GM21723 (cell line): ENCODE data around the gene TTF2.

Experiments
- ATAC-seq: cut with Tn5 transposase; IDR thresholded peaks from one replicate; pipeline ENCODE4 v1.9.1; 2021; ENCODE audit warnings: mild to moderate bottlenecking, moderate library complexity; ENCODE audit not compliant: unreplicated experiment

TTF2 gene

DNA sequence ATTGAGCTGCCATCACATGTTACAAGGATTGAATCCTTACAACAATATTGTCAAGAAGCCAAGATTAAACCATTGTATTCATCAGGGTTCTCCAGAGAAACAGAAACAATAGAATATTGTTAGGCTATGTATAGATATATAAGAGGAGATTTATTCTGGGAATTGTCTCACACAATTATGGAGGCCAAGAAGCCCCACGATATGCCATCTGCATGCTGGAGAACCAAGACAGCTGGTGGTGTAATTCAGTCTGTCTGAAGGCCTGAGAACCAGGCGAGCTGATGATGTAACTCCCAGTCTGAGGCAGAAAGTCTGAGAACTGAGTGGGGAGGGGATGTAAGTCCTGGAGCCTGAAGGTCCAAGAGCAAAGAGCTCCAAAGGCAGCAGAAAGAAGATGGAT is 14.5 kb upstream of the TTF2 start:
- ATAC-seq: no peak

DNA sequence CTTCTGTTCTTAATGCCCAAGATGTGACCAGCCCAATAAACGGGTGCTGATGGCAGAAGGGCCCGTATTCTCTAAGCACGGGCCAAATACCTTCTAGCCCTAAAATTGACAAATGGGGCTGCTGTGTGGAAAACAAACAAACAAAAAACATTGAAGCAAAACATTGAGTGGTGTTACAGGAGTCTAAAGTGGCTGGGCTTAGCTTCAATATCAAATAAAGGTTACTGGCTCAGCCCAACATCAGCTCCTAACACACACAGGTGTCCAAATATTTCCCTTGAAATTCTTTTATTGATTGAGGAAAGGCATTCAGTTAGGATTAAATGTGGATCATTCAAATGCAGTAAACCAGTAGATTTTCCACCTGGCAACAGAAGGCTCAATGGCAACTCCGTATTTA is 13.3 kb upstream of the TTF2 start:
- no peak for ATAC-seq

DNA sequence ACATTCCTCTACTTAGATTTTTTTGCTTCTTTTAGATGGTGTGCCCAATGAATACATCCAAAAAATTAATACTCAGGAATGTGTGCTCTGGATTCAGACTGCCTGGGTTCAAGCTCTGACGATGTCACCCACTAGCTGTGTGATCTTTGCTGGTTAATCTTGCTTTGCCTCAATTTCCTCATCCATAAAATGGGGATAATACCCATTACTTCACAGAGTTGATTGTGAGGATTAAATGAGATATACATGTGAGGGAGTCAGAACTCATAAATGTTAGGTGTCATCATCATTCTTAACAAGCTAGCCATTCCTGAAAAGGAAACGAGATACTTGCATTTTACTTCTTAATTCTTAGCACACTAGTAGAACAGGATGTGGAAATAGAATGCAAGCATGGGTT is 12.9 kb upstream of the TTF2 start:
- no peak for ATAC-seq

DNA sequence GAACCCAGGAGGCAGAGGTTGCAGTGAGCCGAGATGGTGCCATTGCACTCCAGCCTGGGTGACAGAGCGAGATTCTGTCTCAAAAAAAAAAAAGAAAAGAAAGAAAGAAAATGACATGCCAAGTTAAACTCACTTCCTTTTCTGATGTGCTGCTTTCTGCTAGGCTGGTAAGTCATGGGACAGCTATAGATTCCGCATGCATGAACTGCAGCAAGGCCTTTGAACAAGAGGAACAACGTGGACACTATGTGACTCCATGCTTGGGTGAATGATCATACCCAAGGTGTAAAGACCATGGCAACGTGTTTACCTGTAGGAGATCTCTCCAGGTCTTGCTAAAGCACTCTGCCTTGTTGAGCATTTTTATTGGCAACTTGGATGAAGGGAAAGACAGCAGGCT is 10.3 kb upstream of the TTF2 start:
- ATAC-seq: no peak

DNA sequence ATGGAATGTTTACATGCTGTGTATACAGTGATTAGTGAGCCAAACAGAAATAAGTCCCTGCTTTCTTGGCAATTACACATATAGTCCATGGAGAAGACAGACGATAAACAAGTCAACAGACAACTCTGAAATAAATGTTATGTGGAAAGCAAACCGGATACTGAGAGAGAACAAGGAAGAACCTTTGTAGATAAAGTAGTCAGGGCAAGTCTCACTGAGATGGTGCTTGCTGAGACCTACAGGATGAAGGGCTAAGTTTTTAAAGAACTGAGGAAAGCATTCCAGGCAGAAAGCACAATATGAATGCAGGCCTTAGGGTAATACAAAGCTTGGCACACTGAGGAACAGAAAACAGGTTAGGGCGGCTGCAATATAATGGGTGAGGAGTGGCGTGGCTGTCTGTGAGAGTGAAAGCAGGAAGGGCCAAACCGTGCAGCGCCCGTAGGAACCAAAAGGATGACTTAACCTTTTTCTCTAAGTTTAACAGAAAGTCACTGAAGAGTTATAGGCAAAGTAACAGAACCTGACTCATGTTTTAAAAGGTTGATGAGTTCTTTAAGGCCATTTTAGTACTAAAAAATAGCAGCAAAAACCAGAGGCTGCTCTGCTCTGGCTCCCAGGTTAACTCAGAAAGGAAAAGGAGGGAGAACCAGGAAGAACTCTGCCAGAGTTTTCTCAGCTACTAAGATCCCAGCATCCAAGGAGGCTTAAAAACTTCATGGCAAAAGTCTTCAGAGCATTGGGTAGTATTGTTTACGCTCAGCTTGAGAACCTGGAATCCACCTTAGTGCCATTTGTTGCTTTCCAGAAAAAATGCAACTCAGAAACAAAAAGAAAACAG is 8.7 kb upstream of the TTF2 start:
- ATAC-seq: peak; percentile 88

DNA sequence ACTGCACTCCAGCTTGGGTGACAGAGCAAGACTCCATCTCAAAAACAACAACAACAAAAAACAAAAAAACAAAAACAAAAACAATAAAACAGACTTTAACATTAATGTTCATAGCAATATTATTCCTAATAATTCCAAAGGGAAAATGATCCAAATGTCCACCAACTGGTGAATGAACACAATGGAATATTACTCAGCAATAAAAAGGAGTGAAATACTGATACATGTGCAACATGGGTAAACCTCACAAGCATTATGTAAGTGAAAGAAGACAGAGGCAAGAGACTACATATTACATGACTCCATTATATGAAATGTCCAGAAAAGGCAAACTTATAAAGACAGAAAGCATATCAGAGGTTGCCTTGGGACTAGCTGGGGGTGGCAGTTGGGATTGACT is 6.1 kb upstream of the TTF2 start:
- no peak for ATAC-seq

DNA sequence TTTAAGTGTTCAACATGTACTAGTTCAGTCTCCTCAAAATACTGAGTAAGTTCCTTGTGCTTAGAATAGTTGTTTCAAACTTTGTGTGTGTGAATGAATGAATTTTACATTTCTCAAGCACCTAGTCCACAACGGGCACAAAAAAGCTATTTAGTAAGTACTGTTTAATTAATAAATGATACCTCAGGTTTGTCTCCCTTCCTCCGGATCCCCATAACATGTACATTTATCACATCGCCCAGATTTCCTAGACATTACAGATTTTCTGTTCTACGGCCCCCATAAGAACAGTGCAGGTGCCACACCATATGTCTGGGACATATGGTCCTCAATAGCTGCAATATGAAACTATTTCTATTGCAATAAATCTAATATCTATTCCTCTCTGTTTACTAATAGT is 1.3 kb upstream of the TTF2 start:
- no peak for ATAC-seq

DNA sequence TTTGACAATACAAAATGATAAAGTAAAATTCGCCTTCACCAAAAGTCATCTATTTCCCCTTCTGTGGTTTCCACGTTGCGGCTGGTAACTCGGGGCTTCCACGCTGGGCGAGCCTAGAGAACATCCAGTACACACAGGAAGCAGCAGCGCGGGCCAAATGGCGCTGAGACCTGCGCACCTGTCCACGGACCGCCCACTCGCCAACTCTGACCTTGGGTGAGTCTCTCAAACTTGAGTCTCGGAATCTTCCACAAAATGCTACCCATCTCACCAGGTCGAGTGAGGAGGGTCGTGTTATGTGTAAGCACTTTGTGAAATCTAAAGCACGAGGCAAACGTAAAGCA is 820 bp upstream of the TTF2 start:
- ATAC-seq: peak; percentile 43

DNA sequence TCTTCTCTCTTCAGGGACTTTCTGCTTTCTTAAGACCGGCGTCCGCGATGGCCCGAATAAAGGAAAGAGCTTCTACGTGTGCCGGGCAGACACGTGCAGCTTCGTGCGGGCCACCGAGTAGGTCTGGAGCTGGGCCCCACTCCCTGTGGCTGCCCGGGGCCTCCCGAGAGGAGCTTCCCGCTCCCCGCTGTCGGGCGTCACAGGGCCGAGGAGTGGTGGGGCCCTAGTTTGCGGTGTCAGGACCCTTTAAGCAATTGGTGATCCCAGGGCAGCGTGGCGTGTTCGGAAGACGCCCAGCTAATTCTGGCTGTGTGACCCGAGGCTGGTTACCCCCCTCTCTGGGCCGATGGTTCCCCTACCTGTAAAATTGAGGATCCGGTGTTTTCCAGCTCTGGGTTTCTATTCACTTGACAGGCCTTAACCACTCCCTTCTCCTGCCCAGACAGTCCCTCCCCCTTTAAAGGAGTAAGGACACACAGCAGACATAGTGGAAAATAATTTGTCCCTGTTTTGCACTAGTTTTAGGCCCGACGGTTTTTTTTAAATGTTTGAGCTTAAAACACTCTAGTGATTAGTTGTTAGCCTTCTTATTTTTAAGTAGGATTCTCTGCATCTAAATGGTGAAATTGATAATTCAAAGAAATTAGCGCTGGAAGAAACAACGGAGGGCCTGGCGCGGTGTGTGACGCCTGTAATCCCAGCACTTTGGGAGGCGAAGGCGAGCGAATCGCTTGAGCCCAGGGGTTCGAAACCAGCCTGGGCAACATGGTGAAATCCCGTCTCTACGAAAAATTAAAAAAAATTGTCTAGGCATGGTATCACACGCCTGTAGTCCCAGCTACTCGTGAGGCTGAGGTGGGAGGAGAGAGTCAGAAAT is 553 bp downstream of the TTF2 start:
- ATAC-seq: peak; percentile 10

DNA sequence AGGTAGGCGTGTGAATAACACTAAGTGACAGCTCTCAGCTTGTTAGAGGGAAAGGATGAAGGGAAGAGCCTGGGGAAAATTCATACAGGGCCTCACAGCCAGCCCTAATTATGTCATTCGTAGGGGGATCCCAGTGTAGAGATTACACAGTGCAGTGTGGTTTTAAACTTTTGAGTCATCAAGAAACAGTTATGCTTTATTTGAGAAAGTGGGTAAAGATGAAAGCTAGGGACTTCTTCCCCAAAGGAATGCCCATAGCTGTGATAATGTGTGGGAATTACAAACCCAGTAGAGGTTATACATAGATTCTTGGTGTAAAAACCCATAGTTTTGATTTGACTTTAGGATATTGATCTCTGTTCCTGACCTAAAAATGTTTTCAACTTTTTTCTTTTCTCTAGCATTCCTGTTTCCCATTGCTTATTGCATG is 1.9 kb downstream of the TTF2 start:
- peak; percentile 31 for ATAC-seq

DNA sequence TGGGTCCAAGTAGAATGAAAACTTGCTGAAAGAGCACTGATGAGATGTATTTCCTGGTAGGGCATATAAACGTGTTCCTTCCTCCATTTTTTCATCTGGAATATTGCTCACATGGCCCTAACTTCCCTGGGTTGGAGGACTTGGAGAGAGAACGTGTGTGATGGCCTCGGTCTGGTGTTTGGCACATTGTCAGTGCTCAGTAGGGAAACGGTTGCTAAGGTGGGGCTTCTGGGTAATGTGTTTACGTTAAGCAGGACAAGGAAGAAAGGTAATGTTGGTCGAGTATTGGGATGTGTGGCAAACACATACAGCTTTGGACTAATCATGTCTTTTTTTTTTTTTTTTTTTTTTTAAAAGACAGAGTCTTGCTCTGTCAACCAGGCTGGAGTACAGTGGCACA is 6.2 kb downstream of the TTF2 start:
- no peak for ATAC-seq

DNA sequence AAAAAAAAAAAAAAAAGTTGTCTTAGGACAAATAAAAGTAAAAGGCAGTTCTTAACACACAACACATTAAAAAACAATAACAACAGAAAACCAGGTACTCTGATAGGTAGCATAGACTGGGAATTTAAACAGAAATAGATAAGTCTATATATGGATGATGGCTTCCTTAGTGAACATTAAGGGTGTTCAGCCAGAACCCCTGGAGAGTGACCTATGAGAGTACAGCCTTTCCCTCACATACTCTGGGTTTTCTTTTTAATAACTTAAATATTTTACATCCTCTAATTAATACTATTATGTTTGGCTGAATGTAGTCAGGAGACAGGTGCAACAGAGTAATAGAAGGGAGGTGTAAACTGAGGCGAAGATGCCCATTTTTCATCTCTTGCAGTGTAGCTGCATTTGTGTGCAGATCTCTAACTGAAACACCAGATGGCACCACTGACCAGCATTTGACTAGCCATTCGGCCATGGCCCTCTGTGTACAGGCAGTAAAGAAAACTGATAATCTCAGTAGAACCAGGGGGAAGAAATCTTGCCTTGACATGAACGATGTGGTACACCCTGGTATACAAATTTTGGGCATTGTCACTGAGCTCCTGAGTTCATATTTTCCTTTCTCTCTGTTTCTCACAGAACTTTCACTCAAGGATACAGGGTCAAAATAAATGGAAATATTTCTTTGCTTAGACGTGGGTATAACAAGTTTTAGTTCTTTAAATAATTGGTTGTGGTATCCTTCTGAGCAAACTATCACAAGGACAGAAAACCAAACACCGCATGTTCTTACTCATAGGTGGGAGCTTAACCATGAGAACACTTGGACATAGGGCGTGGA is 7.6 kb downstream of the TTF2 start:
- peak; percentile 72 for ATAC-seq

DNA sequence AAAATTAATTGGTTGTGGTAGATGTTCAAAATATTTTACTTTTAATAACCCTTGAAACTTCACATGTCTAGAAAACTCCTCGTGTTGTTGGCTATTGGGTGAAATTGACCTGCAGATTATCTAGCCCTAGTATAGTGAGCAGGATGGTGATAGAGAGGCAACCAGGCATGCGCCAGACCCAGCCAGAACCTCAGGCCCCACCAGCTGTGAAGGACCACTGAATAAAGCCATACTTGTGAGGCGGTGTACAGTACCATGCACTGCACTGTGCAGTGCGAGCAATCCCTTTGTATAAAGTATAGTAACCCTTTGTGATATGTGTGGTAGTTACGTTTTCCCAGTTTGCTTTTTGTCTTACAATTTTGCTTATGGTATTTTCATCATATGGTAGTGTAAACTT is 8.5 kb downstream of the TTF2 start:
- no peak for ATAC-seq

DNA sequence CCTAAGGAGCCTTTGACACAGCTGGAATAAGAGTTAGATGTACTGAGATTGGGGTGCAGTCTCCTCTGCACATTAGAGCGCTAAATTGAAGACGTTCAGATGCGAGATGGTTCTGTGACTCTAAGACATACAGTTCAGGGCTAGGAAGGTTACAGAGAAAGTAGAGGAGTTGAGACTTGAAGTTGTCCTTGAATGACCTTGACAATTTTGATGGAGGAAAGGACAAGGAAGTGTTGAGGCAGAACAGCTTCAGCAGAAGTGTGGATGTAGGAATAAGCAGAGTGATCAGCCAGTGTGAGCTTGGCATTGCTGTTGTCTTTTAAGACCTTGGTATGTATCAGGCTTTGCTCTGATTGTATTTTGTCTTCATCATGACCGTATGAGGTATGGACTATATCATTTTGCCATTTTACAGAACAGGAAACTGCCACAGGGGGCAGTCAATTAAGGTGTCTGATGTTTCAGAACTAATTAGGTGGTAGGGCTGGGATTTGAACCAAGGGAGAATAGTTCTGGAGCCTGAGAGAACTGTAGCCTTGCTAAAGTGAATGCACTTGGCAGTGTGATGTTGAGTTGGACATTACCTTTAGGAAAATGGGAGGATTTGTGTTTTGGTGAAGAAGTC is 9.2 kb downstream of the TTF2 start:
- no peak for ATAC-seq

DNA sequence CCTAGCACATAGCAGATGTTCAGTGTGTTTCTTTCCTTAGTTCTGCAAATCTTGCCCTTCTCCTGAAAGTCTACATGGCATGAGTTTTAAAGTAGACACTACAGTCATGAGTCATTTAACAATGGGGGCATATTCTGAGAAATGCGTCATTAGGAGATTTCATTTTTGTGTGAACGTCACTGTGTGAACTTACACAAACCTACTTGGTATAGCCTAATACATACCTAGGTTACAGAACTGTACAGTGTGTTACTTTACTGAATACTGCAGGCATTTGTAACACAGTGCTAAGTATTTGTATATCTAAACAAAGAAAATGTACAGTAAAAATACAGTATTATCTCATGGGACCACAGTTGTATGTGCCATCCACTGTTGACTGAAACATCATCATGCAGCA is 10.0 kb downstream of the TTF2 start:
- no peak for ATAC-seq

DNA sequence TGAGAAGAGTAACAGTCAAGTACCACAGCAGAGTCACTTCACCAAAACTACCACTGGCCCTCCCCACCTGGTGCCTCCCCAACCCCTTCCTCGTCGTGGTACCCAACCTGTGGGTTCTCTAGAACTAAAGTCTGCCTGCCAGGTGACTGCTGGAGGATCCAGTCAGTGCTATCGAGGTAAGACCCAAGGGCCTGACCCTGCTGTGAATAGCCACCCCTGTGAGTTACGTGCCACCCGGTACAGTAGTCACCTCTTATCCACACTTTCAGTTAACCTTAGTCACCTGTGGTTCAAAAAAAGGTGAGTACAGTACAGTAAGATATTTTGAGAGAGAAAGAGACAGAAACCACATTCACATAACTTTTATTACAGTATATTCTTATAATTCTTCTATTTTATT is 16.5 kb downstream of the TTF2 start:
- ATAC-seq: no peak

DNA sequence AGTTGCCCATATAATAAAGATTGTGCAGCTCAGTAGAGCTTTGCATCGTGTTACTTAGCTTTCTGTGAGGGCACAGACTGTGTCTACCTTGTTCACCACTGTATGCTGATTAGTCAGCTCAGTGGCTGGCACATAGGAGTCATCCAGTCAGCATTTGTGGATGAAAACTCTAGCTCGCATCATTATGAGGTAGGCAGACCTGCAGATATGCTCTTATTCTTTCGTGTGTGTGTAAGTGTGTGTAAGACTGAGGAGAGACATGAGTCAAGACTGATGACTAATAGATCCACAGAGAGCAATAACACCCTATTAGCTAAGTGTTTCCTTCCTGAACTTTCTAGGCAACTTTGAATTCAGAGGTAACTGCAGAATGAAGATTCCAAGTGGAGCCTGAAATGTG is 17.1 kb downstream of the TTF2 start:
- no peak for ATAC-seq

DNA sequence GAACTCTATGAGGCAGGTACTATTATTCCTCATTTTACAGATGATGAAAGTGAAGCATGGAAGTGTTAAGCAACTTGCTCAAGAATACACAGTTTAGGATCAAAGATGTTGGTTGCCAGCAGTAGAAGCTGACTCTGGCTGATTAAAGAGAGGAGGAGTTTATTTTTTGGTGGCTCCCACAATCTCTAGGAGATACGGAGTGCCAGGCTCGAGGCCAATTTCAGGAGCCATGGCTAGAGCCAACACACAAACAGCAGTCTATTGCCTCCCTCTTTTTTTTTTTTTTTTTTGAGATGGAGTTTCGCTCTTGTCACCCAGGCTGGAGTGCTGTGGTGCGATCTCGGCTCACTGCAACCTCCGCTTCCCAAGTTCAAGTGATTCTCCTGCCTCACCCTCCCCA is 19.6 kb downstream of the TTF2 start:
- ATAC-seq: no peak

DNA sequence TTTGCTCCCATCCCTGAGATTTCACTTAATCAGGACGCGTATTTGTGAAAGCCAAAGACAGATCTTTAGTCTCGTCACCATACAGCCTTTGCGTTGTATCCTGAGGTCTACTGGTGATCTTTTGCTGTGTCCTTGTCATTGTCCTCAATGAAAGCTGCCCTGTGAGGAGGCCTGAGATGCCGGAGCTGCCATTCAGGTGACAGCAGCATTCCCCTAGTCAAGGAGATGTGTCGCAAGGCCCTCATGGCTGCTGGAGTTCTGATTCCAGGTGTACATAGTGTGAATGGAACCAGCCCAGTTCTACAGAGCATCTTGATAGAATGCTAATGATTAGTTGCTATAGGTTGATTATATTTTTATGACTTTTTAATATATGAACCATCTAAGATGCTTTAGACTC is 24.1 kb downstream of the TTF2 start:
- ATAC-seq: no peak

DNA sequence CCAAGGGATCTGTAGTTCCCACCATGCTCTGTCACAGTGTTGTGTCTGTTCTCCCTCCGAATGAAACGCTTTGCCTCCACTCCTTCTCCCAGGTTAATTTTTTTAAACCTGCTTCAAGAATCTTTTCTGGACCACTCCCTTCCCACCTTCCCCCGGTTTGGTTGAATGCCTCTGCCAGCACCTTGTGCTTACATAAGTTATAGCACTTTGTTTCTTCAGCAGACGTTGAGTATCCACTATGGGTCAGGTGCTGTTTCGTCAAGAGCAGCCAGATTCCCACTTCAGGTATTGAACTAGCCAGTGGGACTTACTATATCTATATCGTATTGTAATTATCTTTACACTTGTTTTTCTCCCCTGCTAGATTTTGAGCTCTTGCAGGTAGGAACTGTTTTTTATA is 27.6 kb downstream of the TTF2 start:
- no peak for ATAC-seq

DNA sequence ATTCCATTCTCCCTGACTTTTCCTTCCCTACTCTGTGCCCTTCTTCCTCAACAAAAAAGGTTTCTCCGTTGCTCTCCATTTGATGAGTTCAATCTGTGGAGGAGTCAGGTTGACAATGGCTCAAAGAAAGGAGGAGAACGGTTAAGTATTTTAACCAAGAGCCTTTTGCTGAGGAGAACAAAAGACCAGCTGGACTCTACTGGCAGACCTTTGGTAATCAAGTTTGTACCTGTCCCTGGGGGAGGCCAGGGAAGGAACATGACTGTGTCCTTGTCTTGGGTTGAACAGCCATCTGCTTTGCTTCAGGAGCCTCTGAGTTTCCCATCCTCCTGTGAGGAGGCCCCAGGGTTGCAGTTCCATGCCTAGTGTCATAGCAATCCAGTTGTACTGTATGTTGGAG is 29.9 kb downstream of the TTF2 start:
- no peak for ATAC-seq
